ENCODE results near the gene DDX42.

Gene DDX42

GRCh38 chr17:63758428-63758827 lies 15.5 kb upstream of the DDX42 start:
- ChIA-PET CTCF (no interaction called here), POLR2A (interaction anchor here (2.7 kb wide), 1 partner anchor 15 kb away, joined by 14 read pairs; the partner anchor contains the start of genes CCDC47 and DDX42)
- no peak for DNase-seq (ENCODE audit: extremely low spot score)
- TF ChIP-seq BHLHE40 (IDR thresholded peaks at IDR 0.05; ENCODE audit: borderline replicate concordance) (no peak), NFRKB (IDR thresholded peaks at IDR 0.05) (no peak), FOXA1 (IDR thresholded peaks at IDR 0.05) (no peak), ZNF384 (IDR thresholded peaks at IDR 0.05) (no peak), PKNOX1 (IDR thresholded peaks at IDR 0.05) (no peak), SUZ12 (IDR thresholded peaks at IDR 0.05) (no peak), CTBP1 (IDR thresholded peaks at IDR 0.05; ENCODE audit: borderline replicate concordance) (no peak), ELF4 (IDR thresholded peaks at IDR 0.05) (no peak), SP1 (IDR thresholded peaks at IDR 0.05) (no peak), HDGF (IDR thresholded peaks at IDR 0.05; ENCODE audit: borderline replicate concordance) (no peak), ARNT (IDR thresholded peaks at IDR 0.05) (no peak), LEF1 (IDR thresholded peaks at IDR 0.05; ENCODE audit: borderline replicate concordance) (no peak)

- ChIA-PET POLR2A (interaction anchor here (1.4 kb wide), 1 partner anchor 13 kb away, joined by 10 read pairs; the partner anchor contains the start of genes CCDC47 and DDX42), CTCF (no interaction called here)
- no peak for DNase-seq (ENCODE audit: extremely low spot score)
- TF ChIP-seq CTBP1 (IDR thresholded peaks at IDR 0.05; ENCODE audit: borderline replicate concordance) = no peak
- no peak for TF ChIP-seq BHLHE40 (IDR thresholded peaks at IDR 0.05; ENCODE audit: borderline replicate concordance)
- TF ChIP-seq L3MBTL2 (conservative IDR thresholded peaks at IDR 0.05) = no peak
- TF ChIP-seq ELF4 (IDR thresholded peaks at IDR 0.05) = no peak
- no peak for TF ChIP-seq NFRKB (IDR thresholded peaks at IDR 0.05)
- TF ChIP-seq PKNOX1 (IDR thresholded peaks at IDR 0.05) = no peak
- TF ChIP-seq FOXK2 (IDR thresholded peaks at IDR 0.05) = no peak
- TF ChIP-seq FOXA1 (IDR thresholded peaks at IDR 0.05) = no peak
- no peak for TF ChIP-seq TARDBP (IDR thresholded peaks at IDR 0.05)
- no peak for TF ChIP-seq ZNF384 (IDR thresholded peaks at IDR 0.05)
- no peak for TF ChIP-seq SP1 (IDR thresholded peaks at IDR 0.05)
- TF ChIP-seq LEF1 (IDR thresholded peaks at IDR 0.05; ENCODE audit: borderline replicate concordance) = no peak
- no peak for TF ChIP-seq ARNT (IDR thresholded peaks at IDR 0.05)
- no peak for TF ChIP-seq FOXM1 (IDR thresholded peaks at IDR 0.05; ENCODE audit: borderline replicate concordance)
- TF ChIP-seq HDGF (IDR thresholded peaks at IDR 0.05; ENCODE audit: borderline replicate concordance) = no peak
- TF ChIP-seq SUZ12 (IDR thresholded peaks at IDR 0.05) = no peak
Observed at GRCh38 chr17:63760771-63761539, 13.0 kb upstream of the DDX42 start.

GRCh38 chr17:63762161-63763078 lies 11.6 kb upstream of the DDX42 start:
- POLR2A ChIA-PET = interaction anchor here (0.8 to 1.4 kb wide), 2 partner anchors 11 kb away, joined by 4 to 10 read pairs; partner anchors contain the start of genes CCDC47 and DDX42
- no peak for DNase-seq (ENCODE audit: extremely low spot score)
- CTCF ChIA-PET = interaction anchor here (0.7 kb wide), 1 partner anchor 13 kb away, joined by 3 read pairs; no protein-coding TSS in a partner anchor
- TF ChIP-seq FOXA1 (IDR thresholded peaks at IDR 0.05) = no peak
- TF ChIP-seq NFRKB (IDR thresholded peaks at IDR 0.05) = no peak
- TF ChIP-seq LEF1 (IDR thresholded peaks at IDR 0.05; ENCODE audit: borderline replicate concordance) = no peak
- TF ChIP-seq ELF4 (IDR thresholded peaks at IDR 0.05) = no peak
- TF ChIP-seq SP1 (IDR thresholded peaks at IDR 0.05) = no peak
- TF ChIP-seq PKNOX1 (IDR thresholded peaks at IDR 0.05) = no peak
- TF ChIP-seq BHLHE40 (IDR thresholded peaks at IDR 0.05; ENCODE audit: borderline replicate concordance) = no peak
- no peak for TF ChIP-seq ARNT (IDR thresholded peaks at IDR 0.05)
- no peak for TF ChIP-seq TARDBP (IDR thresholded peaks at IDR 0.05)
- TF ChIP-seq CTBP1 (IDR thresholded peaks at IDR 0.05; ENCODE audit: borderline replicate concordance) = no peak
- no peak for TF ChIP-seq FOXK2 (IDR thresholded peaks at IDR 0.05)
- TF ChIP-seq ZNF384 (IDR thresholded peaks at IDR 0.05) = no peak
- no peak for TF ChIP-seq L3MBTL2 (conservative IDR thresholded peaks at IDR 0.05)
- TF ChIP-seq FOXM1 (IDR thresholded peaks at IDR 0.05; ENCODE audit: borderline replicate concordance) = no peak
- TF ChIP-seq HDGF (IDR thresholded peaks at IDR 0.05; ENCODE audit: borderline replicate concordance) = no peak
- TF ChIP-seq SUZ12 (IDR thresholded peaks at IDR 0.05) = no peak

- CTCF ChIA-PET = no interaction called here
- no peak for DNase-seq (ENCODE audit: extremely low spot score)
- TF ChIP-seq FOXM1 (IDR thresholded peaks at IDR 0.05; ENCODE audit: borderline replicate concordance) = no peak
- TF ChIP-seq ZNF384 (IDR thresholded peaks at IDR 0.05) = no peak
- TF ChIP-seq ARNT (IDR thresholded peaks at IDR 0.05) = no peak
- TF ChIP-seq ELF4 (IDR thresholded peaks at IDR 0.05) = no peak
- TF ChIP-seq FOXK2 (IDR thresholded peaks at IDR 0.05) = no peak
- no peak for TF ChIP-seq SP1 (IDR thresholded peaks at IDR 0.05)
- no peak for TF ChIP-seq HDGF (IDR thresholded peaks at IDR 0.05; ENCODE audit: borderline replicate concordance)
- TF ChIP-seq LEF1 (IDR thresholded peaks at IDR 0.05; ENCODE audit: borderline replicate concordance) = no peak
- no peak for TF ChIP-seq PKNOX1 (IDR thresholded peaks at IDR 0.05)
- no peak for TF ChIP-seq TARDBP (IDR thresholded peaks at IDR 0.05)
- TF ChIP-seq SUZ12 (IDR thresholded peaks at IDR 0.05) = no peak
- TF ChIP-seq CTBP1 (IDR thresholded peaks at IDR 0.05; ENCODE audit: borderline replicate concordance) = no peak
- TF ChIP-seq BHLHE40 (IDR thresholded peaks at IDR 0.05; ENCODE audit: borderline replicate concordance) = no peak
- TF ChIP-seq NFRKB (IDR thresholded peaks at IDR 0.05) = no peak
- POLR2A ChIA-PET = interaction anchor here (2.1 kb wide), 1 partner anchor 9 kb away, joined by 24 read pairs; the partner anchor contains the start of genes CCDC47 and DDX42
Observed at GRCh38 chr17:63764716-63765115, 9.3 kb upstream of the DDX42 start.

Data from HEK293T (cell line).